ENCODE measurements around the gene PPP2R5D.
"Not testable (repeated sequence)": the region's sequence is repeated elsewhere in the genome, so short reads cannot be mapped to it uniquely, and the experiment has no call there.

The PPP2R5D gene

DNA sequence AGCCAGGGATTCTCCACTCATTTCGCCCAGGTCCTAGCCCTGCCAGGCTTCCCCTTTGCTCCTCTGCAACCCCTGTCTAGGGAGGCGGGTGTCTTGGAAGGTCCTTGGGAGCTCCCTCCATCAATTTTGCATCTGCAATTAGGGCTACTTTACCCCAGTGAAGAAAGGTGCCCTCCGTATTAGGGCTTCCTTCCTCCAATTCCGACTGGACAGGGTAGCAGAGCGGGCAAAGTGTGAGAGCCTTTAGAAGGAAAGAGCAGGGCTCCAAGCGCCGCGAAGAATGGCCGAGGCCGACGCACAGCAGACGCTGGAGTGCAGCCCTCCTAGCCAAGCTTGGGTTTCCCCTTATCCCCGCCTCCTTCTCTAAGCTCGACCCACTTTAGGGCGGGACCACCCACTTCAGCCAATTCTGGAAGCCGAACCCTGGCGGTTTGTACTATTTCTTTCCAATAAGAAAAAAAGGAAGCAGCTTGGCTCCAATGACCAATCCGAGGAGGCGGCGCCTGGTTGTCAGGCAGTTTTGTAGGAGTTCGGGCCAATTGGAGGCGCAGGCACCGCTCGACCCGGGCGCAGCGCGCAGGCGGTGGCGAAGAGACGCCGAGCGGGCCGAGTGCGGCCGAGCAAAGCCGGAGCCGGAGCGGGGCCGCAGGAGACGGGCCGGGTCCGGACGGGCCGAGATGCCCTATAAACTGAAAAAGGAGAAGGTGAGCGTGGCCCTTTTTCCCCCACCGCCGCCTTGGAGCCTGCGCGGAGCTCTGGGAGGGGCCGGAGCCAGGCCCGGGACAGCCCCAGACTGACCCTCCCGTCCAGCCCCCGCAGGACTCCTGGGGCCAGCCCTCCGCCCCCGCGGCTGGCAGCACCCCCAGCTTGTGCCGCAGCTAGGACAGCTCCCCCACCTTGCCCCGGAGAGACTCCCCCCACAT, at the start of gene PPP2R5D:
Gene PPP2R5D (plus strand): TSS at position 570 of the 923 bp plus-strand sequence. CDS start 108 bp downstream, at position 678.
- peak; percentile 96 to 97 for DNase-seq

DNA sequence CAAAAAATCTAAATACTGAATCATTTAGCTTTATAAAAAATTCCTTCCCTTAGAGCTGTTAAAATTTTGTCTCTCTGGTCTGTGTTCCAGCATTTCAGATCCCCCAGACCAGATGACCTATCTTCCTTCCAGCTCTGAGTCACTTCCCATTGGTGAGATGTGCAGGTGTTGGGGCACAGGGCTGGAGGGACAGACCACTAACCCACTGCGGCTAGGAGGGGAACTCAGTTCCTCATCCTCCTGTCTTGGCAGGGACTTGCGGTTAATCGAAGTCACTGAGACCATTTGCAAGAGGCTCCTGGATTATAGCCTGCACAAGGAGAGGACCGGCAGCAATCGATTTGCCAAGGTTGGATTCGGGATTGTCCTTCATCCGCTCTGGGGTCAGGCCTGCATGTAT, 49.0 kb upstream of the PPP2R5D start:
- no peak for DNase-seq

DNA sequence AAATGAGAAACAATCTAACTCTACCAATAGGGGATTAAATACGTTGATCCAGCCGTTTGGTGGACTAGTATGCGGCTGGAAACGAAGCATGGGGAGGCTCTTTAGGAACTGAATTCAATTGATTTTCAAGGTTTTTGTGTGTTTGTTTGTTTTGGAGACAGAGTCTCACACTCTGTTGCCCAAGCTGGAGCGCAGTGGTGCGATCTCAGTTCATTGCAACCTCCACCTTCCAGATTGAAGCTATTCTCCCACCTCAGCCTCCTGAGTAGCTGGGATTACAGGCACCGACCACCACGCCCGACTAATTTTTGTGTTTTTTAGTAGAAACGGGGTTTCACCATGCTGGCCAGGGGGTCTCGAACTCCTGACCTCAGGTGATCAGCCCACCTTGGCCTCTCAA, 48.0 kb upstream of the PPP2R5D start:
- no peak for DNase-seq

DNA sequence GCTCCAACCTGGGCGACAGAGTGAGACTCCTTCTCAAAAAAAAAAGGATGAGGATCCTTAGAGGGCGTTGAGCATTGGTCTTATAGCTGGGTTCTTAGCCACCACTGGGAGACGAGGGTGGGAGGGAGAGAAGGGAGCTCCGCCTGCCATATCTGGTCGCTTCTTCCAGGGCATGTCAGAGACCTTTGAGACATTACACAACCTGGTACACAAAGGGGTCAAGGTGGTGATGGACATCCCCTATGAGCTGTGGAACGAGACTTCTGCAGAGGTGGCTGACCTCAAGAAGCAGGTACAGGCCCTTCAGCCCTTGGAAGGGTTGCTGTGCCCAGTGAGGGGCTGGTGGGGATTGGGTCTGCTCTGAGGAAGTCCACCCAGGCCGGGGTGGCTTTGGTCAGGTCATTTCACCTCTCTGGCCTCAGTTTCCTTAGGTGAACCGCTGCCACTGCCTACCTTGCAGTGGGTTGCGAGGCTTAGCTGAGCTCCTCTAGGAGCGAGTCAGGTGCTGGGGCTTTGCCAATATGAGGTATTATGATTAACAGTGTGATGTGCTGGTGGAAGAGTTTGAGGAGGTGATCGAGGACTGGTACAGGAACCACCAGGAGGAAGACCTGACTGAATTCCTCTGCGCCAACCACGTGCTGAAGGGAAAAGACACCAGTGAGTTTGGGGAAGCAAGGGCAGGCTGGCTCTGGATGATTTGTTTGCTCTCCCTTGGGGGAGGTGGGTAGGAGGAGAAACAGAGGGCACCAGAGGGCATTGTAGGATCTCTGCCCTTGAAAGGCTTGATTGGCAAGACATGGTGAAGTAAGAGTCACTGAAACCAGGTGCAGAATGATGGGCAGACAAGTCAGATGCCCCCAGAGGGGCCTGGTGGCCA, 46.6 kb upstream of the PPP2R5D start:
- no peak for DNase-seq

DNA sequence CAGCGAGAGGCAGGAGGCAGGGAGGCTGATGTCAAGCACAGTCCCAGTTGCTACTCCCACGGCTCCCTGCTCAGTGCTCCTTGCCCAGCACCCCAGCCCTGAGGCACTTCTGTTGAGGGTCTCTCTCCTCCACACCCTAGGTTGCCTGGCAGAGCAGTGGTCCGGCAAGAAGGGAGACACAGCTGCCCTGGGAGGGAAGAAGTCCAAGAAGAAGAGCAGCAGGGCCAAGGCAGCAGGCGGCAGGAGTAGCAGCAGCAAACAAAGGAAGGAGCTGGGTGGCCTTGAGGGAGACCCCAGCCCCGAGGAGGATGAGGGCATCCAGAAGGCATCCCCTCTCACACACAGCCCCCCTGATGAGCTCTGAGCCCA, 46.0 kb upstream of the PPP2R5D start:
- no peak for DNase-seq

DNA sequence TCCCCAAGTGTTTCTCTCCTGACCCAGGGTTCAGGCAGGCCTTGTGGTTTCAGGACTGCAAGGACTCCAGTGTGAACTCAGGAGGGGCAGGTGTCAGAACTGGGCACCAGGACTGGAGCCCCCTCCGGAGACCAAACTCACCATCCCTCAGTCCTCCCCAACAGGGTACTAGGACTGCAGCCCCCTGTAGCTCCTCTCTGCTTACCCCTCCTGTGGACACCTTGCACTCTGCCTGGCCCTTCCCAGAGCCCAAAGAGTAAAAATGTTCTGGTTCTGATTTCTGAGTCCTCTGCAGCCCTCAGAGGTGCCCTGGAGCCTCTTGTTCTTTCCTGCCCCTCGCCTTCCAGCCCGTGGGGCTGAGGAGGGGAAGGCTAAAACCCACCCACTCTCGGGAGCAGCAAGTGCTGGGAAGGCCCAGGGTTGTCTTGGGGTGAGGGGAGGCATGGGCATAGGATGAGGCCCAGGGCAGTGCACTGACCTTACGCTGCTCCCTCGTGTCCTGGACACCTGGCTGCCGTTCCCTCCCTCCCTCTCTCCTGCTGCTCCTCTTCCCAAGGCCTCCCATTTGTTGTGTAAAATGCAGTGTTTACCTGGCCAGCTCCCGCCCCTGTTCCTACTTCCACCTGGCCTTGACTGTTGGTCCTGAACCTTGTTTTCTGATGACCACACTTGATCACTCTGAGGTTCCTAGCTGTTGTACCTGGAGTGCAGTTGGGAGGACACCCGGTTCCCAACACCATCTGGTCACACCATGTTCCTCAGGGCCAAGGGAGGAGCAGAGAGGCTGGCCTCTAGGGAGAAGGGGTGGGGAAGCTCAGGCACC, 45.2 kb upstream of the PPP2R5D start:
- DNase-seq, result no peak

DNA sequence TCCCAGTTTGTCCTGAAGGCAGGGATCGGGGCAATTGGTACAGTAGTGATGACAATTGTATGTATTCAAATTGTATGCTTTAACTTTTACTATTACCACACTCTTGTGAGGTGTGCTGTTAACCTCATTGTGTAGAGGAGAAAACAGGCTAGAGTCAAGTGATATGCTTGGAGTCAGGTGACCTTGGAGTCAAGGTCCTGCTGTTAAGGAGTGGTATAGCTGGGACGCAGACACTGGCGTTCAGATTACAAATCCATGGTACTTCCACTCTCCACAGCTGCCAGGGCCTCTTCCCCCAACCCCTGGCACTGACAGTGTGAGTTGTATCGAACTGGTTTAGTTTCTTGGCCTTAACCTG, 44.6 kb upstream of the PPP2R5D start:
- no peak for DNase-seq

DNA sequence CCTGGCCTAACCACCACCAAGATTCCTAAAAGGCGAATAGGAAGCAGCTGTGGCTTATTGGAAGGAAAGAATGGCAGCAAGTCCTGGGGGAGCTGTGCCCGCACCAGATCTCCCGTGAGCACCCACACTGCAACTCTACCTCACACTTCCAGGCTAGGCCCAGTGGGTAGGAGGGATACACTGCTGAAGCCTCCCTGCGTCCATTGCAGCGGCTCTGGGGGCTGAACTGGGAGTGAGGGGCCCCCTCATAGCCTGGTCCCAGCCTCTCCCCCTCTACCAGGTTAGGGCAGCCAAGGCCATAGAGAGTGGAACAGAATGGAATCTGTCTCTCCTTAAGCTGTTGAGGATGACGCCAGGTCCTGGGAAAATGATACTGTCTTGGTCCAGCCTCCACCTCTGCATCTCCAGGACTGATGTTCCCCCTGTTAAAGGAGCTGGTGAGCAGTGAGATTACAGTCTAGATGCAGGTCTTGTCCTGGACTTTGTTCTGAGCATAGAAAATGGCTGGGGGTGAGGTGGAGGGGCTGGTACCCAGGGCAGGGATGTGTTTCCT, 43.8 kb upstream of the PPP2R5D start:
- DNase-seq, result no peak

DNA sequence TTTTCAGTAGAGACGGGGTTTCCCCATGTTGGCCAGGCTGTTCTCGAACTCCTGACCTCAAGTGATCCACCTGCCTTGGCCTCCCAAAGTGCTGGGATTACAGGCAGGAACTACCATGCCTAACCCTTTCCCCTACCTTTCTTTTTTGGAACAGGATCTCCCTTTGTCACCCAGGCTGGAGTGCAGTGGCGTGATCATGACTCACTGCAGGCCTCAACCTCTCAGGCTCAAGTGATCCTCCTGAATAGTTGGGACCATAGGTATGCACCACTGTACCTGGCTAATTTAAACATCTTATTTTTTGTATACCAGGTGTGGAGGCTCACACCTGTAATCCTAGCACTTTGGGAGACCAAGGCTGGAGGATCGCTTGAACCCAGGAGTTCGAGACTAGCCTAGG, 43.0 kb upstream of the PPP2R5D start:
- not testable (repeated sequence) for DNase-seq

DNA sequence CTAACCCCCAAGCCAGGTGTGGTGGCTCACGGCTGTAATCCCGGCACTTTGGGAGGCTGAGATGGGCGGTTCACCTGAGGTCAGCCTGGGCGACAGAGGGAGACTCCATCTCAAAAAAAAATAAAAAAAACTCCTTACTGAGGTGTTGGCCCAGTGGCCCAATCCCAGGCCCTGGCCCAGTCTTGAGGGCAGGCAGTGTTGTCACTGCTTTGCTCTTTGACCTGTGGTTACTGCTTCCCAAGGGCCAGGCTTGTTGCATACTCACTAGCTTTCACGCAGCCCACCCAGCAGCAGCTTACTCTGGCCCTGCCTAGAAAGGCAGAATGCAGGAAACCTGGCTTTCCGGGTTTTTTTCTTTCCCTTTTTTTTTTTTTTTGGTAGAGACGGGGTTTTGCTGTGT, 41.9 kb upstream of the PPP2R5D start:
- DNase-seq, result no peak

DNA sequence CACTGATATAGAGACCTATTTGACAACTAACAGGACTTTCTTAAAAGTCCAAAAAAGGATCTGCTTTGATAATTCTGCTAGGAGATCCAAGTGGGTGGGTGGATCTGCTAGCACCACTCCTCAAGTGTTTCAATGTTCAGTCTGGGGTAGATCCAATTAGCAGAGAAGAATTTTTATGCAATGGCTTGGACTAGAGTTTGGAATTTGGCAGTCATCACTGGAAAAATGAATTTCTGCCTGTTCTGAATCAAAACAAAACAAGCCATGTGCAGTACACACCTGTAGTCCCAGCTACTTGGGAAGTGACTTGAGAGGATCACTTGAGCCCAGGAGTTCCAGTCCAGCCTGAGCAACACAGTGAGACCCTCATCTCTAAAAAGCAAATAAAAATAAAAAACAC, 36.4 kb upstream of the PPP2R5D start:
- DNase-seq, result no peak

DNA sequence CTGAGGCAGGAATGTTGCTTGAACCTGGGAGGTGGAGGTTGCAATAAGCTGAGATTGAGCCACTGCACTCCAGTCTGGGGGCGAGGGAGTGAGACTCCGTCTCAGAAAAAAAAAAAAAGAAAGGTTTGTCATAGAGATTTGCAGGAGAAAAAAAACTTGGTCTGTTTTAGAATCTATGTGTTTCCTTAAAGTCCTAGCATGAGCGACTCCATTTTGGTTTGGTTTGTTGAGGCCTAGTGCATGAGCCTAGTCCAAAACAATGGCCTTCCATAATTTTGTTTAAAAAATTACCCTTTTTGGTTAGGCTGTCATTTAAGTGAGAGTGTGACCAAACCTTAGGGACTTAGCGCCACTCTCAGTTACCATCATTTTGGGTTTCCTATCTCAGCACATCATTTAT, 32.0 kb upstream of the PPP2R5D start:
- DNase-seq, result no peak

DNA sequence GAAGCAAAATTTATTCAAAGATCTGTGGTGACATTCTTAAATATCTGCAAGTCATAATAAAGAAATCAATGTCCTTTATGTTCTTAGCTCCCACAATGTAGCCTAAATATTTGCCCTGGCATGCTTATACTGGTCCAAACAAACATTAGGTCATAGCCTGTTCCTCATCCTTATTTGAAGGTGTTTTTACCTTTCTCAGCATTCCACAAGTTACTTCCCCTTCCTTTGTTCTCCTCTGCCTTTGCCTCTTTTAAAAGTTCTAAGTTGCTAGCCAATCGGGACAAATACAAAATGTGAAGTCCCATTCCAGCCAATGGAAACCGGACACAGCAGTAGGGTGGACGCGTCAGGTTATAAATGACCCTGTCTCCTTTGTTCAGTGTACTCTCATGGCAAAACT, 30.0 kb upstream of the PPP2R5D start:
- not testable (repeated sequence) for DNase-seq

DNA sequence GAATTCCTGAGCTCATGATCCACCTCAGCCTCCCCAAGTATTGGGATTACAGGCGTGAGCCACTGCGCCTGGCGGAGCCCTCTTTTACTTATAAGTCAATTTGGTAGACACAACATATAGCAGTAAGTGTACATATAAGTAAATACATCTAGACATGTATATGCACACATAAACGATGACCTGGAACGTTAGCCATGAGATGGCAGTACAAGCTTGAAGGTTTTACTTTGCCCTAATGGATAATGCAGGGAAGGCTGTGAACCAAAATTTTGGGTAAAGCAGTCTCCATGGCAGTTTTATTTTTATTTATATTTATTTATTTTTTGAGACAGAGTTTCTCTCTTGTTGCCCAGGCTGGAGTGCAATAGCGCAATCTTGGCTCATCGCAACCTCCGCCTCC, 26.2 kb upstream of the PPP2R5D start:
- no peak for DNase-seq

DNA sequence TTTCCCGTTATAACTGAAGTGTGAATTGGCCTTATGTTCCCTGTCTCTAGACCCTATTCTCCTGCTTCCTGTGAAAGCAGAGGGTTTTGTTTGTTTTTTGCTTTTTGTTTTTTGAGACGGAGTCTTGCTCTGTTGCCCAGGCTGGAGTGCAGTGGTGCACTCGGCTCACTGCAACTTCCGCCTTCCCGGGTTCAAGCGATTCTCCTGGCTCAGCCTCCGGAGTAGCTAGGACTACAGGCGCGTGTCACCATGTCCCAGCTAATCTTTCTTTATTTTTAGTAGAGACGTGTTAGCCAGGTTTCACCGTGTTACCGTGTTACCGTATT, 24.5 kb upstream of the PPP2R5D start:
- DNase-seq, result no peak

DNA sequence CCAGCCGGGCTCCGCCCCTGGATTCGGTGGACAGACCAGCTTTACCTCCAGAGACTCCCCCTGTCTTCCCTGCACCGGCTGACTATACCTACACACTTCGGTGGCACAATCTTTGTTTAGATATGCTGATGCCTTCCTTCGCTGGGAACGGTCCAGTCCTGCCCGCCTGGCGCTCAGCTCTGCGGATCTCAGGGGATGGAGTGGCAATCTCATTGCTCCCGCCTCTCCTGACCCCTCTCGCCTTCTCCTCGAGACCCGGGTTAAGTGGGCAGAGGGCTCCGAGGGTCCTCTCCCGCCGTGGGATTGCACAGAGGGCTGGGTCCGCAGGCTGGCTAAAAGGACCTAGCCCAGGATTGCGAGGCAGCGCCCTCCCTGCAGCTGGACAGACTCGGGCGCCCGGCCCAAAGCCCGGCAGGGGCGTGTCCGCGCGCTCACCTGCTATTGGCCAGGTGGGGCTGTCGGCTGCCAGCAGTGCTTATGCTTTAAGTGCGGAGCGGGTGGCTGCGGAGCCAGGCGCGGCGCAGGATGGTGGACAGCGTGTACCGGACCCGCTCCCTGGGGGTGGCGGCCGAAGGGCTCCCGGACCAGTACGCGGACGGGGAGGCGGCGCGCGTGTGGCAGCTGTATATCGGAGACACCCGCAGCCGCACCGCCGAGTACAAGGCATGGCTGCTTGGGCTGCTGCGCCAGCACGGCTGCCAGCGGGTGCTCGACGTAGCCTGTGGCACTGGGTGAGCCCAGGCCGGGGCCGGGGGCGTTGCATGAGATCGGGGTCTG, 23.9 kb upstream of the PPP2R5D start, which contains the start of gene GNMT:
Gene GNMT (plus strand): TSS at position 512 of the 777 bp plus-strand sequence. CDS start 14 bp downstream, at position 526.
- DNase-seq, result peak; percentile 34 to 52

DNA sequence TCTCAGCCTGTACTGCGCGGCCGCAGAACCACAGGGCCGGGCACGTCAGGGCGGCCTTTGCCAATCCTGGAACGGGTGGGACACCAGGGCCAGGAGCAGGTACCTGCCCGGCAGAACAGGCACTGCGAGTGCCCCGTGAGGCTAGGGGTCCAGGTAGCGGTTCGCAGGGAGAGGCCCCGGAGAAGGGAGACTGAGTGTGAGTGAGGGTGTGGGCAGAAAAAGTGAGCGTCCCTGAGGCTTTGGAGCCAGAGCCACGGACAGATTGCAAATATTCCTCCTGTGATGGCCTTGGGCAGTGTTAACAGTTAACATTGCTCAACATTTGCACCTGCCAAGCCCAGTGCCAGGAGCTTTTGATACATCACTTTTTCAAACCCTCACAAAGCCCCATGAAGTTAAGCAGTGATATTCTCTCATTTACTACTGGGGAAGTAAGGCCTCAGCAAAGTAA, 23.3 kb upstream of the PPP2R5D start:
- no peak for DNase-seq

DNA sequence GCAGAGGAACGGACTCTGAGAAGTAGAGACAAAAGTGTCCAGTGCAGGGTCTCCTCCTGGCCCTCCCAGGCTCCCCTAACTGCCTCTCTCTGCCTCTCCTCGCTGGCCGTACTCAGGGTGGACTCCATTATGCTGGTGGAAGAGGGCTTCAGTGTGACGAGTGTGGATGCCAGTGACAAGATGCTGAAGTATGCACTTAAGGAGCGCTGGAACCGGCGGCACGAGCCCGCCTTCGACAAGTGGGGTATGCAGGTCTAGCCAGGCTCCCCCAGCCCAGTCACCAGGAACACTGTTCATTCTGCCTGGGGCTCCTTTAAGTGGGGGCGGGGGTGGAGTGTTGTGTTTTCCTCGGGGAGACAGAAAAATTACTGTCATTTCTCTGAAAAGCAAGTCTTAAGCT, 22.3 kb upstream of the PPP2R5D start:
- no peak for DNase-seq

DNA sequence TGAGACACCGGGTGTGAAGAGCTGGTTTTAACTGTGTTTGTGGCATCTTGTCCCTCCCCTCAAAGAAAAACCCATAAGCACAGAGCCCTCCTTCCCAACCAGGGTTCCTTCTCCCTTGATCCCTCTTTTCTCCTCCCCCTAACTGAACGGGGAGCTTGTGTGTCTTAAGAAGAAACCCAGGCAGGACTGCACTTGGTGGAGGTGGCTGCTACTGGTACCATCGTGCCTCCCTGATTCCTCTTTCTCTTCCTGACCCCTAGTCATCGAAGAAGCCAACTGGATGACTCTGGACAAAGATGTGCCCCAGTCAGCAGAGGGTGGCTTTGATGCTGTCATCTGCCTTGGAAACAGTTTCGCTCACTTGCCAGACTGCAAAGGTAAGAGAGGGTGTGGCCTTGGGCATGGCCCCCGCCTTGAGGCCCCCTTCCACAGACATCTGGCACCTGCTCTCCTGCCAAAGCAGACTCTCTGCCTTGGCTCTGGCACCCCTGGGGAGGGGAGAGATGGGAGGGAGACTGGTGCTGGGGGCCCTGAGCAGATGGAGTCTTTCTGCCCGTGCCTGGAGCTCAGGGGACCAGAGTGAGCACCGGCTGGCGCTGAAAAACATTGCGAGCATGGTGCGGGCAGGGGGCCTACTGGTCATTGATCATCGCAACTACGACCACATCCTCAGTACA, 21.7 kb upstream of the PPP2R5D start:
- DNase-seq, result no peak

DNA sequence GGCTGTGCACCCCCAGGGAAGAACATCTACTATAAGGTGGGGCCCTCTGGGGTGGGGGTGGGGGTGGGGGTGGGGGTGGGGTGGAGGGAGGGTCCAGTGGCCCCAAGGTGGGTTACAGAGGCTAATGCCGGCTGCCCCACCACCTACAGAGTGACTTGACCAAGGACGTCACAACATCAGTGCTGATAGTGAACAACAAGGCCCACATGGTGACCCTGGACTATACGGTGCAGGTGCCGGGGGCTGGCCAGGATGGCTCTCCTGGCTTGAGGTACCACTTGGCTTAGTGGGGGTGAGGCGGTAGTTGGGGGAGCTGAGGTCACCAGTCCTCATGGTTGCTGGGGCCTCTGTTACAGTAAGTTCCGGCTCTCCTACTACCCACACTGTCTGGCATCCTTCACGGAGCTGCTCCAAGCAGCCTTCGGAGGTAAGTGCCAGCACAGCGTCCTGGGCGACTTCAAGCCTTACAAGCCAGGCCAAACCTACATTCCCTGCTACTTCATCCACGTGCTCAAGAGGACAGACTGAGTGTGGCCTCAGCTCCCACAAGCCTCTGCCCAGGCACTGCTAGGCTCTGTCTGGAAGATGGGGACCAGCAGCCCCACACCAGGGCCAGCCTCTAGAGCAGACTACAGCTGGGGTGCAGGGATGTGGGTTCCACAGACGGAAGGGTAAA, 21.1 kb upstream of the PPP2R5D start:
- DNase-seq, result no peak

All from stimulated activated CD4-positive, alpha-beta T cell treated with anti-CD3 and anti-CD28 coated beads, Interleukin-2, amount 100 ng/mL, for 24 hours (primary cell).